H9 (cell line): ENCODE results near the gene ST7L. TPM values are rescaled to one million over a fixed set of nuclear protein-coding genes. Genes with fewer than 3 reads are reported as not detected.

Experiments used
- DNase-seq: peaks from one replicate; pipeline ENCODE4 v3.0.0-alpha.2; 2017
- H2AFZ ChIP-seq: one replicate; pipeline ENCODE4 v1.6.1; 2013; ENCODE audit warnings: mild to moderate bottlenecking, low read length, control low read depth, moderate library complexity
- H2AK5ac ChIP-seq: 2 replicates; pipeline ENCODE4 v1.6.1; 2013; ENCODE audit warnings: low read length, control low read depth, mixed read lengths; ENCODE audit not compliant: insufficient read length
- H2BK120ac ChIP-seq: one replicate; pipeline ENCODE4 v1.6.1; 2013; ENCODE audit warnings: low read depth, mild to moderate bottlenecking, low read length, control low read depth, inconsistent platforms; ENCODE audit not compliant: poor library complexity, severe bottlenecking
- H2BK12ac ChIP-seq: 2 replicates; pipeline ENCODE4 v1.6.1; 2013; ENCODE audit warnings: low read length, control low read depth, mixed read lengths, low read depth; ENCODE audit not compliant: insufficient read length
- H2BK15ac ChIP-seq: 2 replicates; pipeline ENCODE4 v1.6.1; 2013; ENCODE audit warnings: low read depth, low read length, control low read depth
- H2BK20ac ChIP-seq: one replicate; pipeline ENCODE4 v1.6.1; 2013; ENCODE audit warnings: low read depth, mild to moderate bottlenecking, low read length, control low read depth, inconsistent platforms; ENCODE audit not compliant: poor library complexity, severe bottlenecking
- H2BK5ac ChIP-seq: 2 replicates; pipeline ENCODE4 v1.6.1; 2013; ENCODE audit warnings: low read length, control low read depth, mixed read lengths; ENCODE audit not compliant: insufficient read length
- H3K14ac ChIP-seq: 2 replicates; pipeline ENCODE4 v1.6.1; 2013; ENCODE audit warnings: low read length, control low read depth; ENCODE audit not compliant: insufficient read depth
- H3K18ac ChIP-seq: 2 replicates; pipeline ENCODE4 v1.6.1; 2013; ENCODE audit warnings: low read depth, mild to moderate bottlenecking, mixed read lengths, low read length, control low read depth; ENCODE audit not compliant: insufficient read length
- H3K23ac ChIP-seq: 2 replicates; pipeline ENCODE4 v1.6.1; 2013; ENCODE audit warnings: low read length, control low read depth, mixed read lengths, low read depth; ENCODE audit not compliant: insufficient read length
- H3K23me2 ChIP-seq: 2 replicates; pipeline ENCODE4 v1.6.1; 2013; ENCODE audit warnings: low read depth, mild to moderate bottlenecking, mixed read lengths, low read length, control low read depth; ENCODE audit not compliant: insufficient read length, poor library complexity, severe bottlenecking
- H3K27ac ChIP-seq: 2 replicates; pipeline ENCODE4 v1.5.1; 2013; ENCODE audit warnings: low read length, control low read depth, mixed read lengths, low read depth; ENCODE audit not compliant: insufficient read length
- H3K27me3 ChIP-seq: 2 replicates; pipeline ENCODE4 v1.6.1; 2013; ENCODE audit warnings: low read length, control low read depth, inconsistent platforms; ENCODE audit not compliant: insufficient read depth
- H3K4ac ChIP-seq: 2 replicates; pipeline ENCODE4 v1.6.1; 2013; ENCODE audit warnings: low read depth, mild to moderate bottlenecking, control low read depth, inconsistent platforms, low read length, moderate library complexity
- H3K4me1 ChIP-seq: 2 replicates; pipeline ENCODE4 v1.6.1; 2013; ENCODE audit warnings: low read length, control low read depth, inconsistent platforms; ENCODE audit not compliant: insufficient read depth
- H3K4me2 ChIP-seq: 2 replicates; pipeline ENCODE4 v1.6.1; 2013; ENCODE audit warnings: low read length, control low read depth, mixed read lengths; ENCODE audit not compliant: insufficient read length, insufficient read depth
- H3K56ac ChIP-seq: 2 replicates; pipeline ENCODE4 v1.6.1; 2013; ENCODE audit warnings: low read depth, mild to moderate bottlenecking, mixed read lengths, low read length, control low read depth; ENCODE audit not compliant: insufficient read length
- H3K79me1 ChIP-seq: 2 replicates; pipeline ENCODE4 v1.6.1; 2013; ENCODE audit warnings: low read depth, mild to moderate bottlenecking, moderate library complexity, low read length, control low read depth, inconsistent platforms; ENCODE audit not compliant: insufficient read depth, poor library complexity, severe bottlenecking
- H3K79me2 ChIP-seq: 2 replicates; pipeline ENCODE4 v1.6.1; 2013; ENCODE audit warnings: low read length, control low read depth, inconsistent platforms; ENCODE audit not compliant: insufficient read depth
- H3K9ac ChIP-seq: 2 replicates; pipeline ENCODE4 v1.6.1; 2013; ENCODE audit warnings: low read length, control low read depth, mixed read lengths; ENCODE audit not compliant: insufficient read length; ENCODE audit errors: extremely low read depth
- H3K9me3 ChIP-seq: one replicate; pipeline ENCODE4 v1.6.1; 2013; ENCODE audit warnings: low read depth, low read length, inconsistent platforms; ENCODE audit not compliant: control insufficient read depth
- H3T11ph ChIP-seq: one replicate; pipeline ENCODE4 v1.6.1; 2013; ENCODE audit warnings: mild to moderate bottlenecking, low read length, control low read depth, inconsistent platforms
- H4K20me1 ChIP-seq: one replicate; pipeline ENCODE4 v1.6.1; 2013; ENCODE audit not compliant: control insufficient read depth, insufficient read length, insufficient read depth
- H4K5ac ChIP-seq: 2 replicates; pipeline ENCODE4 v1.6.1; 2013; ENCODE audit warnings: low read depth, mild to moderate bottlenecking, mixed read lengths, low read length, control low read depth; ENCODE audit not compliant: insufficient read length
- H4K8ac ChIP-seq: replicated peaks from 2 replicates; pipeline ENCODE4 v1.6.1; 2013; ENCODE audit warnings: low read length, control low read depth, mixed read lengths, low read depth; ENCODE audit not compliant: insufficient read length
- H4K91ac ChIP-seq: 2 replicates; pipeline ENCODE4 v1.6.1; 2013; ENCODE audit warnings: low read depth, mild to moderate bottlenecking, moderate library complexity, mixed read lengths, low read length, control low read depth; ENCODE audit not compliant: insufficient read length
- H3K27ac Mint-ChIP-seq, 3 experiments: 2 replicates in 2 of 3; 3 replicates in 1 of 3; pipeline ENCODE4 v1.8.0; 2020 to 2021; ENCODE audit warnings: mixed read lengths in 3 of 3, mild to moderate bottlenecking in 1 of 3, moderate library complexity in 1 of 3
- H3K27me3 Mint-ChIP-seq: 2 replicates; pipeline ENCODE4 v1.8.0; 2021; ENCODE audit warnings: low read depth, mild to moderate bottlenecking, moderate library complexity, mixed read lengths
- H3K36me3 Mint-ChIP-seq, 3 experiments: 2 replicates in 2 of 3; 3 replicates in 1 of 3; pipeline ENCODE4 v1.8.0; 2020 to 2021; ENCODE audit warnings: low read depth in 3 of 3, mixed read lengths in 3 of 3; ENCODE audit not compliant: insufficient read depth in 1 of 3
- H3K4me1 Mint-ChIP-seq, 2 experiments: 2 replicates each; pipeline ENCODE4 v1.8.0; 2020; ENCODE audit warnings: mixed read lengths in 2 of 2
- H3K4me3 Mint-ChIP-seq, 2 experiments: 2 replicates in 1 of 2; 3 replicates in 1 of 2; pipeline ENCODE4 v1.8.0; 2020 to 2021; ENCODE audit warnings: mild to moderate bottlenecking in 2 of 2, mixed read lengths in 2 of 2, moderate library complexity in 1 of 2
- H3K9me3 Mint-ChIP-seq, 2 experiments: 2 replicates in 1 of 2; 3 replicates in 1 of 2; pipeline ENCODE4 v1.8.0; 2020; ENCODE audit warnings: mild to moderate bottlenecking in 2 of 2, mixed read lengths in 2 of 2, moderate library complexity in 1 of 2
- WGBS: extraction: QIAGEN DNeasy Blood & Tissue Kit; methylation state at CpG from one replicate; pipeline ENCODE4 v1.1.7; 2013; ENCODE audit warnings: missing lambda C conversion rate, low lambda C conversion rate, mixed read lengths; ENCODE audit not compliant: insufficient read length; ENCODE audit errors: extremely low coverage; 5-methylcytosine and 5-hydroxymethylcytosine counted together
- total RNA-seq: library from RNA; stranded (reverse); gene quantifications from 2 replicates; pipeline ENCODE4 v1.2.1, GENCODE V29; 2021
- TF ChIP-seq, protein P1 (sequence below): fragments of 200-600 bp; sonication (generic); conservative IDR thresholded peaks from 3 replicates; pipeline ENCODE4 v1.8.0; 2021; ENCODE audit warnings: antibody characterized with exemption, mild to moderate bottlenecking

ST7L gene
- total RNA-seq, 1 experiment from 2014 or later, result 16.0 TPM

DNA sequence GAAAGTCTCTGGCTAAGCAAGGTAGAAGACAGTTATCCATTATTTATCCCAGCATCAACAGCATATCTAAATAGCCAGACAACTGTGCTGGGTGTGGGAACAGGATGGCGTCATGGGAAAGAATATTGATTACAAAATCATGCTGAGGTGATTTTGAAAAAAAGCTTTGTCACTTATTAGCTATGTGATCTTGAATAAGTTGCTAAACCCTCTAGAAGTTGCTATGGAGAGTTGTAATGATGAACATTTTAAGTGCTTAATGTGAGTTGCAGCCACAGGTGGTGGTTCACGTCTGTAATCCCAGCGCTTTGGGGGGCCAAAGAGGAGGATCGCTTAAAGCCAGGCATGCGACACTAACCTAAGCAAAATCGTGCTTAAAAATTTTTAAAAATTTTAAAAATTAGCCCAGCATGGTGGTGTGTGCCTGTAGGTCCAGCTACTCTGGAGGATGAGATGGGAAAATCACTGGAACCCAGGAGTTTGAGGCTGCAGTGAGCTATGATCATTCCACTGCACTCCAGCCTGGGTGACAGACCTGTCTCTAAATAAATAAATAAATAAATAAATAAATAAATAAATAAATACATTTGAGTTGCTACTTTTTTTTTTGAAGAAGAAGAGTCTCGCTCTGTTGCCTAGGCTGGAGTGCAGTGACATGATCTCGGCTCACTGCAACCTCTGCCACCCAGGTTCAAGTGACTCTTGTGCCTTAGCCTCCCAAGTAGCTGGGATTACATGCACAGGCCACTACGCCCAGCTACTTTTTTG is 76.6 kb downstream of the ST7L start:
- no peaks in the 10 kb centered on the region for H3K9me3 Mint-ChIP-seq
- no peak overlapping the region for H2AK5ac ChIP-seq
- H3K18ac ChIP-seq, result no peak overlapping the region
- H3K23me2 ChIP-seq, result no peaks in the 10 kb centered on the region
- DNase-seq, result no peak
- no peak overlapping the region for H4K91ac ChIP-seq
- H4K5ac ChIP-seq, result no peak overlapping the region
- H4K8ac ChIP-seq, result no peak overlapping the region
- H4K20me1 ChIP-seq, result no peaks in the 10 kb centered on the region
- no peak overlapping the region for H3K9ac ChIP-seq
- no peak overlapping the region for H2BK5ac ChIP-seq
- no peak overlapping the region for H2BK120ac ChIP-seq
- H3K27ac Mint-ChIP-seq, result peak overlapping the region in 1 of 3 experiments; percentile 66; a peak in 1 of 7 replicates
- no peaks in the 10 kb centered on the region for H3K9me3 ChIP-seq
- no peaks in the 10 kb centered on the region for H3K27me3 ChIP-seq
- no peaks in the 10 kb centered on the region for H3K79me1 ChIP-seq
- H3K79me2 ChIP-seq, result no peaks in the 10 kb centered on the region
- no peak overlapping the region for H2BK12ac ChIP-seq
- no peaks in the 10 kb centered on the region for H3K4me1 Mint-ChIP-seq
- H3K4me3 Mint-ChIP-seq, result no peak overlapping the region
- no CpG with 5 or more reads among the region's 9 CpGs for WGBS
- H3K23ac ChIP-seq, result no peak overlapping the region
- TF ChIP-seq, protein P1, sequence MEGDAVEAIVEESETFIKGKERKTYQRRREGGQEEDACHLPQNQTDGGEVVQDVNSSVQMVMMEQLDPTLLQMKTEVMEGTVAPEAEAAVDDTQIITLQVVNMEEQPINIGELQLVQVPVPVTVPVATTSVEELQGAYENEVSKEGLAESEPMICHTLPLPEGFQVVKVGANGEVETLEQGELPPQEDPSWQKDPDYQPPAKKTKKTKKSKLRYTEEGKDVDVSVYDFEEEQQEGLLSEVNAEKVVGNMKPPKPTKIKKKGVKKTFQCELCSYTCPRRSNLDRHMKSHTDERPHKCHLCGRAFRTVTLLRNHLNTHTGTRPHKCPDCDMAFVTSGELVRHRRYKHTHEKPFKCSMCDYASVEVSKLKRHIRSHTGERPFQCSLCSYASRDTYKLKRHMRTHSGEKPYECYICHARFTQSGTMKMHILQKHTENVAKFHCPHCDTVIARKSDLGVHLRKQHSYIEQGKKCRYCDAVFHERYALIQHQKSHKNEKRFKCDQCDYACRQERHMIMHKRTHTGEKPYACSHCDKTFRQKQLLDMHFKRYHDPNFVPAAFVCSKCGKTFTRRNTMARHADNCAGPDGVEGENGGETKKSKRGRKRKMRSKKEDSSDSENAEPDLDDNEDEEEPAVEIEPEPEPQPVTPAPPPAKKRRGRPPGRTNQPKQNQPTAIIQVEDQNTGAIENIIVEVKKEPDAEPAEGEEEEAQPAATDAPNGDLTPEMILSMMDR, result no peak
- no peaks in the 10 kb centered on the region for H3K27me3 Mint-ChIP-seq
- no peak overlapping the region for H3K4ac ChIP-seq
- H3K36me3 Mint-ChIP-seq, result peaks cover 0 to 5% (median 4%) of the 10 kb centered on the region in 3 experiments; a peak in 1 of 7 replicates
- H2BK15ac ChIP-seq, result no peak overlapping the region
- H3K4me2 ChIP-seq, result no peak overlapping the region
- no peaks in the 10 kb centered on the region for H3K4me1 ChIP-seq
- no peak overlapping the region for H3K56ac ChIP-seq
- no peak overlapping the region for H3K14ac ChIP-seq
- no peak overlapping the region for H3T11ph ChIP-seq
- H3K27ac ChIP-seq, result no peak overlapping the region
- no peak overlapping the region for H2AFZ ChIP-seq
- no peak overlapping the region for H2BK20ac ChIP-seq
